ENCODE measurements around the gene SLC10A4. TPM values are rescaled to one million over a fixed set of nuclear protein-coding genes. Genes with fewer than 3 reads are reported as not detected.
"Not testable (repeated sequence)": the region's sequence is repeated elsewhere in the genome, so short reads cannot be mapped to it uniquely, and the experiment has no call there.

SLC10A4 gene
- total RNA-seq, 1 donor from 2014 or later: 0.21 TPM

DNA sequence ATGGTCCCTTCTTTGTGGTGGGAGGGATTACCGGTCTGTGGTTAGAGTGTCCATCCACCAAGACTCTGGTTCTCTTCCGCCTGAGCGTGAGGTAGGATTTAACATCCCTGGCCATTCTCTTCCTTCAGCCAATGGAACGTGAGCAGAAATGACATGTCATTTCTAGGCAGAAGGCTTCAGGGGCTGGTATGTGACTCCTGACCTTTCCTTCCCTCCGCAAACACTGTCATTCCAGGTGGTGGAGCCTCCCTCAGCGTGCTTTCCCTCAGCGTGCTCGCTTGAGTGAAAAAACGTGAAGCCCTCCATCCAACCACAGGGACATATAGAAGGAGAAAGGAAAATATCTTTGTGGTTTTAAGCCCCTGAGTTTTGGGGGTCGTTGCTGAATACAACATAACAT, 34.0 kb upstream of the SLC10A4 start:
- H3K27ac ChIP-seq: no peak overlapping the region
- intact Hi-C loops (cut with DNase I): loop anchor here (5.0 kb wide), 2 partner anchors 98 to 513 kb away; no protein-coding TSS in a partner anchor
- H3K36me3 ChIP-seq: no peaks in the 10 kb centered on the region
- no peak for DNase-seq (ENCODE audit: low spot score in 2 of 2)
- TF ChIP-seq, protein P1, sequence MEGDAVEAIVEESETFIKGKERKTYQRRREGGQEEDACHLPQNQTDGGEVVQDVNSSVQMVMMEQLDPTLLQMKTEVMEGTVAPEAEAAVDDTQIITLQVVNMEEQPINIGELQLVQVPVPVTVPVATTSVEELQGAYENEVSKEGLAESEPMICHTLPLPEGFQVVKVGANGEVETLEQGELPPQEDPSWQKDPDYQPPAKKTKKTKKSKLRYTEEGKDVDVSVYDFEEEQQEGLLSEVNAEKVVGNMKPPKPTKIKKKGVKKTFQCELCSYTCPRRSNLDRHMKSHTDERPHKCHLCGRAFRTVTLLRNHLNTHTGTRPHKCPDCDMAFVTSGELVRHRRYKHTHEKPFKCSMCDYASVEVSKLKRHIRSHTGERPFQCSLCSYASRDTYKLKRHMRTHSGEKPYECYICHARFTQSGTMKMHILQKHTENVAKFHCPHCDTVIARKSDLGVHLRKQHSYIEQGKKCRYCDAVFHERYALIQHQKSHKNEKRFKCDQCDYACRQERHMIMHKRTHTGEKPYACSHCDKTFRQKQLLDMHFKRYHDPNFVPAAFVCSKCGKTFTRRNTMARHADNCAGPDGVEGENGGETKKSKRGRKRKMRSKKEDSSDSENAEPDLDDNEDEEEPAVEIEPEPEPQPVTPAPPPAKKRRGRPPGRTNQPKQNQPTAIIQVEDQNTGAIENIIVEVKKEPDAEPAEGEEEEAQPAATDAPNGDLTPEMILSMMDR (IDR thresholded peaks at IDR 0.05): no peak
- H3K27me3 ChIP-seq: no peaks in the 10 kb centered on the region
- H3K4me1 ChIP-seq: no peaks in the 10 kb centered on the region
- H3K4me3 ChIP-seq: no peak overlapping the region
- no peaks in the 10 kb centered on the region for H3K9me3 ChIP-seq

DNA sequence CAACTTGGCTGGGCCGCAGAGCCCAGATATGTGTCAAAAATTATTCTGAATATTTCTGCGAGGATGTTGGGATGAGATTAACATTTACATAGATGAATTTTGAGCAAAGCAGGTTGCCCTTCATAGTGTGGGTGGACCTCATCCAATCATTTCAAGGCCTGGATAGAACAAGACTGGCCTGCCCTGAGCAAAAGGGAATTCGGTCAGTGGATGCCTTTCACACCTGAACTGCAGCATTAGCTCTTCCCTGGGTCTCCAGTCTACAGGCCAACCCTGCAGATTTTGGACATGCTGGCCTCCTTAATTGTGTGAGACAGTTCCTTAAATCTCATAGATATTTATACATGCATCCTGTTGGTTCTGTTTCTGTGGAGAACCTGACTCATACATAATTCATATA, 32.4 kb upstream of the SLC10A4 start:
- Histone ChIP-seq H3K4me1 (no peaks in the 10 kb centered on the region), H3K4me3 (no peak overlapping the region), H3K36me3 (no peaks in the 10 kb centered on the region), H3K9me3 (no peaks in the 10 kb centered on the region), H3K27me3 (no peaks in the 10 kb centered on the region), H3K27ac (no peak overlapping the region)
- no peak for DNase-seq (ENCODE audit: low spot score in 2 of 2)
- TF ChIP-seq, protein P1 (IDR thresholded peaks at IDR 0.05): no peak
- intact Hi-C loops (cut with DNase I): no loop called here

DNA sequence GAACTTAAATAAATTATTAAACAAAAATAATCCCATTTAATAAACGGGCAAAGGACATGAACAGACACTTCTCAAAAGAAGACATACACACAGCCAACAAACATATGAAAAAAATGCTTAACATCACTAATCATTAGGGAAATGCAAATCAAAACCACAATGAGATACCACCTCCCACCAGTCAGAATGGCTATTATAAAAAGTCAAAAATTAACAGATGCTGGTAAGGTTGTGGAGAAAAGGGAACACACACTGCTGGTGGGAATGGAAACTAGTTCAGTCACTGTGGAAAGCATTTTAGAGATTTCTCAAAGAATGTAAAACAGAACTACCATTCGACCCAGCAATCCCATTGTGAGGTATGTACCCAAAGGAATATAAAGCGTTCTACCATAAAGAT, 31.5 kb upstream of the SLC10A4 start:
- H3K4me3 ChIP-seq; intact Hi-C loops (cut with DNase I); DNase-seq (ENCODE audit: low spot score in 2 of 2); H3K4me1 ChIP-seq; H3K27me3 ChIP-seq; H3K9me3 ChIP-seq; H3K36me3 ChIP-seq; H3K27ac ChIP-seq: not testable (repeated sequence)

DNA sequence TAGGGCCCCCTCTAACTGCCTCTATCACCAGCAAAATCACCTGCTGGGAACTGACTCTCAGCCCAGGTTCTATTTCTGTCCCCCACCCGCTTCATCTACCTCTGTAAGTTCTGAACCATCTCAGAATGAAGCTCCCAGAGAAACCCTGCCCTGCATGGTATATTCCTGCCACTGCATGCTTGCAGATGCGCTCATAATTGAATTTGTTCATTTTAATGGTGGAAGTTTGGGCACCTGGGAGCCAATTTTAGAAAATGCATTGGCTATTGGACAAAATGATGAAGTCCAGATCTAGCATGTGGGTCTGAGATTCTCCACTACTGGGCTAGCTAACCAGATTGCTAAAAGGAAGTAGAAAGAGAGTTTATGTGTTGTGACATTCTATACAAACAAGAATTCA, 28.6 kb upstream of the SLC10A4 start:
- Histone ChIP-seq H3K27me3 (no peaks in the 10 kb centered on the region), H3K27ac (no peak overlapping the region), H3K36me3 (no peaks in the 10 kb centered on the region), H3K9me3 (no peaks in the 10 kb centered on the region), H3K4me1 (no peaks in the 10 kb centered on the region), H3K4me3 (no peak overlapping the region)
- TF ChIP-seq, protein P1 (IDR thresholded peaks at IDR 0.05): no peak
- DNase-seq (ENCODE audit: low spot score in 2 of 2): no peak
- intact Hi-C loops (cut with DNase I): no loop called here

DNA sequence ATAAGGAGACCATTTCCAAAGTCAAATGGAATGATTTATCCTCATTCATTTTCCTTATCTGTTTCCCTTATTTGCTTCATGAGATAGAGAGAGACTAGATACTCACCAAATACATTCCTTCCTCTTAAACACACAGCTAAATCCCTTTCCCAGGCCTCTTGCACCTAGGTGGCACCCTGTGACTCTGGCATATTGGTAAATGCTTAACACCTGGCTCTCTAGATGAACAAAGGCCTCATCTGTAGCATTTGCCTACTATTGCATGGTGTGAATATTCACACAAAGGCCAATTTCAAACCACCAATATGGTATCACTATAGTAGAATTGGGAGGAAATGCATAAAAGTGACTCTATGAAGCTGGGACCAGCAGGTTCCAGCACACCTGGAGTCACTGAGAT, 22.1 kb upstream of the SLC10A4 start:
- Histone ChIP-seq H3K9me3 (no peaks in the 10 kb centered on the region), H3K27ac (no peak overlapping the region)
- no peak for DNase-seq (ENCODE audit: low spot score in 2 of 2)

DNA sequence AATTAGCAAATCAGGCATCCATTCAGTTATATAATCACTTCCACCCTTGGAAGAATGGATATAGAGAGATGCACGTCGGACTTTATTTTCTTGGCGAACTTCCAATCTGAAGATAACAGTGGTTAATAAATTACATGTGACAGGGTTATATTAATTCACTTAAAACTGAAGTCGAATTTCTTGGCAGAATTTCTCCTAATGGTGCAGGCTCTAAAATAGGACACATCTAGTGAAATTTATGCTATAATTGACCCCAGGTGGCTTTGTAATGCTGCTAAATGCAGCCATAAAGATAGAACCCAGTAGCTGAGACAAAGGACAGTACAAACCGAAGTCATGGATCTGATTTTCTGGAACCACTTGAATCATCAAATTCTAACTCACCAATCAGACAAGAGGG, 20.8 kb upstream of the SLC10A4 start:
- Histone ChIP-seq H3K36me3 (no peaks in the 10 kb centered on the region), H3K4me3 (no peak overlapping the region), H3K9me3 (no peaks in the 10 kb centered on the region), H3K27ac (no peak overlapping the region), H3K27me3 (no peaks in the 10 kb centered on the region), H3K4me1 (no peaks in the 10 kb centered on the region)
- DNase-seq (ENCODE audit: low spot score in 2 of 2): no peak
- TF ChIP-seq, protein P1 (IDR thresholded peaks at IDR 0.05): no peak
- intact Hi-C loops (cut with DNase I): no loop called here

More for the DNA sequence above, 22.1 kb upstream of the SLC10A4 start:
- intact Hi-C loops (cut with DNase I): no loop called here
- Histone ChIP-seq H3K27me3 (no peaks in the 10 kb centered on the region), H3K4me1 (no peaks in the 10 kb centered on the region), H3K4me3 (no peak overlapping the region), H3K36me3 (no peaks in the 10 kb centered on the region)
- TF ChIP-seq, protein P1 (IDR thresholded peaks at IDR 0.05): no peak
